Panc1 (cell line): ENCODE measurements around the gene SPRY1. TPM values are rescaled to one million over a fixed set of nuclear protein-coding genes. Genes with fewer than 3 reads are reported as not detected.

Source experiments
- ATAC-seq: fragments of 200-7000 bp; cut with Tn5 transposase; 2 replicates; pipeline ENCODE4 v1.9.1; 2020; ENCODE audit warnings: mild to moderate bottlenecking, moderate library complexity
- BruUV-seq: library from RNA; stranded (reverse); fragments of 400-500 nt; replicated peaks from 2 replicates; lab custom pipeline; 2021; lab: Mats Ljungman, UMichigan
- CTCF ChIA-PET: fragments of 300-600 bp; sonication (Branson Sonifier 250); formaldehyde crosslinking; loops from one replicate; lab custom pipeline; 2022; ENCODE audit warnings: antibody characterized with exemption; lab: Charles Lee
- POLR2A ChIA-PET: fragments of 300-600 bp; sonication (Branson Sonifier 250); formaldehyde crosslinking; loops from one replicate; lab custom pipeline; 2022; ENCODE audit warnings: antibody characterized with exemption; lab: Charles Lee
- DNase-seq: peaks from one replicate; pipeline ENCODE4 v3.0.0-alpha.2; 2010; ENCODE audit warnings: low read depth, low spot score
- H3K27ac ChIP-seq: 2 replicates; pipeline ENCODE4 v1.5.1; 2011; ENCODE audit warnings: mild to moderate bottlenecking, low read length, inconsistent platforms
- H3K27me3 ChIP-seq: fragments of 200-500 bp; sonication (Bioruptor generic); 2 replicates; pipeline ENCODE4 v1.6.0; 2014; ENCODE audit warnings: low read length, inconsistent platforms; ENCODE audit not compliant: control insufficient read depth, insufficient read depth
- H3K36me3 ChIP-seq: fragments of 200-500 bp; sonication (Bioruptor generic); 2 replicates; pipeline ENCODE4 v1.5.1; 2014; ENCODE audit warnings: inconsistent platforms, mild to moderate bottlenecking, low read length, moderate library complexity; ENCODE audit not compliant: control insufficient read depth, insufficient read depth
- H3K4me1 ChIP-seq: 2 replicates; pipeline ENCODE4 v1.5.1; 2011; ENCODE audit warnings: inconsistent platforms, mild to moderate bottlenecking, low read length, moderate library complexity; ENCODE audit not compliant: control insufficient read depth, insufficient read depth
- H3K4me3 ChIP-seq, 2 experiments: 2 replicates each; pipeline ENCODE4 v1.5.1; 2011 to 2012; ENCODE audit warnings: low read depth in 2 of 2, low read length in 2 of 2, mild to moderate bottlenecking in 2 of 2, inconsistent platforms in 1 of 2, moderate library complexity in 1 of 2
- H3K9me3 ChIP-seq: fragments of 200-500 bp; sonication (Bioruptor generic); 2 replicates; pipeline ENCODE4 v1.5.1; 2014; ENCODE audit warnings: low read depth, mild to moderate bottlenecking, inconsistent platforms, low read length, moderate library complexity; ENCODE audit not compliant: control insufficient read depth, insufficient read depth
- POLR2AphosphoS5 ChIP-seq: IDR thresholded peaks from 2 replicates; pipeline ENCODE4 v1.6.1; 2012; ENCODE audit warnings: mild to moderate bottlenecking, low read depth, low read length, moderate library complexity
- SIN3A ChIP-seq: IDR thresholded peaks from 2 replicates; pipeline ENCODE4 v1.6.1; 2012; ENCODE audit warnings: low read depth, mild to moderate bottlenecking, low read length, moderate library complexity, borderline replicate concordance; ENCODE audit not compliant: insufficient read depth
- TCF7L2 ChIP-seq: IDR thresholded peaks from 2 replicates; pipeline ENCODE4 v1.6.1; 2011; ENCODE audit warnings: mild to moderate bottlenecking, low read depth, low read length, inconsistent platforms
- in situ Hi-C: cut with HindIII; loops from 2 replicates; pipeline ENCODE4 v1.10.0; 2016; ENCODE audit warnings: low sequenced_read_pairs, low pct_unique_long_range_greater_than_20kb
- intact Hi-C: fragments of 100-400 bp; cut with micrococcal nuclease; formaldehyde crosslinking; loops from one replicate; pipeline ENCODE4 v1.10.0; 2022; ENCODE audit not compliant: unreplicated experiment
- total RNA-seq: library from RNA; stranded (reverse); gene quantifications from one replicate; pipeline ENCODE4 v1.2.1, GENCODE V29; 2021; ENCODE audit not compliant: unreplicated experiment
- TF ChIP-seq, protein P1 (sequence below): fragments of 450-650 bp; IDR thresholded peaks from 2 replicates; pipeline ENCODE4 v1.5.1; 2017; ENCODE audit warnings: mild to moderate bottlenecking
- TF ChIP-seq, protein P2 (sequence below), 2 experiments: IDR thresholded peaks; 2 replicates each; pipeline ENCODE4 v1.6.1; 2011 to 2012; ENCODE audit warnings: low read depth in 2 of 2, control low read depth in 1 of 2, low read length in 1 of 2, mild to moderate bottlenecking in 1 of 2, moderate library complexity in 1 of 2; ENCODE audit not compliant: insufficient read depth in 1 of 2

The SPRY1 gene
- total RNA-seq, 1 experiment from 2014 or later = 77.8 TPM

- no TSS peak for BruUV-seq
- H3K4me1 ChIP-seq = no peaks in the 10 kb centered on the region
- no peaks in the 10 kb centered on the region for H3K27me3 ChIP-seq
- no peaks in the 10 kb centered on the region for H3K36me3 ChIP-seq
- DNase-seq (no peak), ATAC-seq (no peak)
- intact Hi-C loops = no loop called here
- H3K9me3 ChIP-seq = no peaks in the 10 kb centered on the region
- in situ Hi-C loops = no loop called here
- TF ChIP-seq, protein P1, sequence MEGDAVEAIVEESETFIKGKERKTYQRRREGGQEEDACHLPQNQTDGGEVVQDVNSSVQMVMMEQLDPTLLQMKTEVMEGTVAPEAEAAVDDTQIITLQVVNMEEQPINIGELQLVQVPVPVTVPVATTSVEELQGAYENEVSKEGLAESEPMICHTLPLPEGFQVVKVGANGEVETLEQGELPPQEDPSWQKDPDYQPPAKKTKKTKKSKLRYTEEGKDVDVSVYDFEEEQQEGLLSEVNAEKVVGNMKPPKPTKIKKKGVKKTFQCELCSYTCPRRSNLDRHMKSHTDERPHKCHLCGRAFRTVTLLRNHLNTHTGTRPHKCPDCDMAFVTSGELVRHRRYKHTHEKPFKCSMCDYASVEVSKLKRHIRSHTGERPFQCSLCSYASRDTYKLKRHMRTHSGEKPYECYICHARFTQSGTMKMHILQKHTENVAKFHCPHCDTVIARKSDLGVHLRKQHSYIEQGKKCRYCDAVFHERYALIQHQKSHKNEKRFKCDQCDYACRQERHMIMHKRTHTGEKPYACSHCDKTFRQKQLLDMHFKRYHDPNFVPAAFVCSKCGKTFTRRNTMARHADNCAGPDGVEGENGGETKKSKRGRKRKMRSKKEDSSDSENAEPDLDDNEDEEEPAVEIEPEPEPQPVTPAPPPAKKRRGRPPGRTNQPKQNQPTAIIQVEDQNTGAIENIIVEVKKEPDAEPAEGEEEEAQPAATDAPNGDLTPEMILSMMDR = no peak
- TF ChIP-seq, protein P2, sequence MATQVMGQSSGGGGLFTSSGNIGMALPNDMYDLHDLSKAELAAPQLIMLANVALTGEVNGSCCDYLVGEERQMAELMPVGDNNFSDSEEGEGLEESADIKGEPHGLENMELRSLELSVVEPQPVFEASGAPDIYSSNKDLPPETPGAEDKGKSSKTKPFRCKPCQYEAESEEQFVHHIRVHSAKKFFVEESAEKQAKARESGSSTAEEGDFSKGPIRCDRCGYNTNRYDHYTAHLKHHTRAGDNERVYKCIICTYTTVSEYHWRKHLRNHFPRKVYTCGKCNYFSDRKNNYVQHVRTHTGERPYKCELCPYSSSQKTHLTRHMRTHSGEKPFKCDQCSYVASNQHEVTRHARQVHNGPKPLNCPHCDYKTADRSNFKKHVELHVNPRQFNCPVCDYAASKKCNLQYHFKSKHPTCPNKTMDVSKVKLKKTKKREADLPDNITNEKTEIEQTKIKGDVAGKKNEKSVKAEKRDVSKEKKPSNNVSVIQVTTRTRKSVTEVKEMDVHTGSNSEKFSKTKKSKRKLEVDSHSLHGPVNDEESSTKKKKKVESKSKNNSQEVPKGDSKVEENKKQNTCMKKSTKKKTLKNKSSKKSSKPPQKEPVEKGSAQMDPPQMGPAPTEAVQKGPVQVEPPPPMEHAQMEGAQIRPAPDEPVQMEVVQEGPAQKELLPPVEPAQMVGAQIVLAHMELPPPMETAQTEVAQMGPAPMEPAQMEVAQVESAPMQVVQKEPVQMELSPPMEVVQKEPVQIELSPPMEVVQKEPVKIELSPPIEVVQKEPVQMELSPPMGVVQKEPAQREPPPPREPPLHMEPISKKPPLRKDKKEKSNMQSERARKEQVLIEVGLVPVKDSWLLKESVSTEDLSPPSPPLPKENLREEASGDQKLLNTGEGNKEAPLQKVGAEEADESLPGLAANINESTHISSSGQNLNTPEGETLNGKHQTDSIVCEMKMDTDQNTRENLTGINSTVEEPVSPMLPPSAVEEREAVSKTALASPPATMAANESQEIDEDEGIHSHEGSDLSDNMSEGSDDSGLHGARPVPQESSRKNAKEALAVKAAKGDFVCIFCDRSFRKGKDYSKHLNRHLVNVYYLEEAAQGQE (IDR thresholded peaks at IDR 0.05; ENCODE audit: insufficient read depth in 1 of 2, low read depth in 2 of 2, low read length in 1 of 2) = no peak
- TF ChIP-seq POLR2AphosphoS5 (no peak), TCF7L2 (no peak), SIN3A (no peak)
- CTCF ChIA-PET = no interaction called here
- POLR2A ChIA-PET = no interaction called here
- H3K27ac ChIP-seq = no peak overlapping the region
- H3K4me3 ChIP-seq = no peak overlapping the region
Observed at GRCh38 chr4:123380728-123381716, 15.6 kb upstream of the SPRY1 start.

GRCh38 chr4:123381996-123382395 lies 14.6 kb upstream of the SPRY1 start:
- ChIA-PET POLR2A (no interaction called here), CTCF (interaction anchor here (0.7 kb wide), 1 partner anchor 255 kb away, joined by 5 read pairs; no protein-coding TSS in a partner anchor)
- intact Hi-C loops = no loop called here
- ATAC-seq = no peak
- no peaks in the 10 kb centered on the region for H3K9me3 ChIP-seq
- H3K27ac ChIP-seq = no peak overlapping the region
- BruUV-seq = no TSS peak
- no peak for DNase-seq
- in situ Hi-C loops = no loop called here
- H3K36me3 ChIP-seq = no peaks in the 10 kb centered on the region
- TF ChIP-seq, protein P1 = no peak
- TF ChIP-seq POLR2AphosphoS5 = no peak
- no peak for TF ChIP-seq SIN3A
- TF ChIP-seq TCF7L2 = no peak
- TF ChIP-seq, protein P2 (IDR thresholded peaks at IDR 0.05; ENCODE audit: insufficient read depth in 1 of 2, low read depth in 2 of 2, low read length in 1 of 2) = no peak
- H3K27me3 ChIP-seq = no peaks in the 10 kb centered on the region
- no peak overlapping the region for H3K4me3 ChIP-seq
- peaks cover 3% of the 10 kb centered on the region; the same call in 1 of the 2 replicates for H3K4me1 ChIP-seq
